ENCODE results near the gene UBE2R2. TPM values are rescaled to one million over a fixed set of nuclear protein-coding genes. Genes with fewer than 3 reads are reported as not detected.

The UBE2R2 gene
- total RNA-seq, 1 experiment from 2014 or later, result 52.1 TPM

DNA sequence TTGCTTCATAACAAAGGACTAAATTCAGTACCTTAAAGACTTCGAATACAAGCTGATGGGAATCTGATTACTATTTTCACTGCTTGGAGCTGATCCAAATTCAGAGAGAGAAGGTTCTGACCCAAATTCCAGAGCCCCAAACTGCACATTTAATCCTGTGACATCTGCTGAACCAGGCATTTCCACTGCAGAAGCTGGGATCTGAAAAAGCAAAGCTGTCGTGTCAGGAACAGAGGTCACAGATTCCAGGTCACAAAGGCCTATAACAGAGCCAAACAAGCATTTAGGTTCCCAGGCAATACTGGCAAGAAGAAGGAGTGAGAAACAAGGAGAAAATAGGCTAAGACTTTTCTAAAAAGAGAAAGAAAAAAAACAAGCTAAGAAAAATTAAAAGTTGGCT is 126.4 kb downstream of the UBE2R2 start:
- TF ChIP-seq, protein P1, sequence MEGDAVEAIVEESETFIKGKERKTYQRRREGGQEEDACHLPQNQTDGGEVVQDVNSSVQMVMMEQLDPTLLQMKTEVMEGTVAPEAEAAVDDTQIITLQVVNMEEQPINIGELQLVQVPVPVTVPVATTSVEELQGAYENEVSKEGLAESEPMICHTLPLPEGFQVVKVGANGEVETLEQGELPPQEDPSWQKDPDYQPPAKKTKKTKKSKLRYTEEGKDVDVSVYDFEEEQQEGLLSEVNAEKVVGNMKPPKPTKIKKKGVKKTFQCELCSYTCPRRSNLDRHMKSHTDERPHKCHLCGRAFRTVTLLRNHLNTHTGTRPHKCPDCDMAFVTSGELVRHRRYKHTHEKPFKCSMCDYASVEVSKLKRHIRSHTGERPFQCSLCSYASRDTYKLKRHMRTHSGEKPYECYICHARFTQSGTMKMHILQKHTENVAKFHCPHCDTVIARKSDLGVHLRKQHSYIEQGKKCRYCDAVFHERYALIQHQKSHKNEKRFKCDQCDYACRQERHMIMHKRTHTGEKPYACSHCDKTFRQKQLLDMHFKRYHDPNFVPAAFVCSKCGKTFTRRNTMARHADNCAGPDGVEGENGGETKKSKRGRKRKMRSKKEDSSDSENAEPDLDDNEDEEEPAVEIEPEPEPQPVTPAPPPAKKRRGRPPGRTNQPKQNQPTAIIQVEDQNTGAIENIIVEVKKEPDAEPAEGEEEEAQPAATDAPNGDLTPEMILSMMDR (conservative IDR thresholded peaks at IDR 0.05), result no peak
- Histone ChIP-seq H3K18ac (ENCODE audit: insufficient read length, low read depth, low read length) (no peak overlapping the region), H2BK5ac (ENCODE audit: insufficient read length, low read length) (no peak overlapping the region), H2BK120ac (ENCODE audit: low read depth, low read length, poor library complexity, severe bottlenecking) (no peak overlapping the region), H4K8ac (replicated peaks; ENCODE audit: insufficient read length, low read depth, low read length) (no peak overlapping the region), H4K20me1 (ENCODE audit: control insufficient read depth, insufficient read depth, insufficient read length) (no peaks in the 10 kb centered on the region), H3K27me3 (ENCODE audit: insufficient read depth, low read length) (no peaks in the 10 kb centered on the region), H3K4me2 (ENCODE audit: insufficient read depth, insufficient read length, low read length) (no peak overlapping the region), H3K23me2 (ENCODE audit: insufficient read length, low read depth, low read length, poor library complexity, severe bottlenecking) (no peaks in the 10 kb centered on the region), H3K4ac (ENCODE audit: low read depth, low read length) (no peak overlapping the region), H2BK15ac (ENCODE audit: low read depth, low read length) (no peak overlapping the region), H3K23ac (ENCODE audit: insufficient read length, low read depth, low read length) (no peak overlapping the region), H3K9ac (ENCODE audit: extremely low read depth, insufficient read length, low read length) (no peak overlapping the region), H2BK12ac (ENCODE audit: insufficient read length, low read depth, low read length) (no peak overlapping the region), H4K5ac (ENCODE audit: insufficient read length, low read depth, low read length) (no peak overlapping the region), H3K4me1 (ENCODE audit: insufficient read depth, low read length) (no peaks in the 10 kb centered on the region), H2AFZ (ENCODE audit: low read length) (no peak overlapping the region), H3K27ac (ENCODE audit: insufficient read length, low read depth, low read length) (no peak overlapping the region), H2AK5ac (ENCODE audit: insufficient read length, low read length) (no peak overlapping the region), H3K56ac (ENCODE audit: insufficient read length, low read depth, low read length) (no peak overlapping the region), H3K9me3 (ENCODE audit: control insufficient read depth, low read depth, low read length) (no peaks in the 10 kb centered on the region), H3K79me1 (ENCODE audit: insufficient read depth, low read depth, low read length, poor library complexity, severe bottlenecking) (peaks cover 3% of the 10 kb centered on the region), H3T11ph (ENCODE audit: low read length) (no peak overlapping the region), H3K14ac (ENCODE audit: insufficient read depth, low read length) (no peak overlapping the region), H3K79me2 (ENCODE audit: insufficient read depth, low read length) (no peaks in the 10 kb centered on the region), H2BK20ac (ENCODE audit: low read depth, low read length, poor library complexity, severe bottlenecking) (no peak overlapping the region), H4K91ac (ENCODE audit: insufficient read length, low read depth, low read length) (no peak overlapping the region)
- no CpG with 5 or more reads among the region's 2 CpGs for WGBS (ENCODE audit: extremely low coverage, insufficient read length, low lambda C conversion rate)
- Mint-ChIP-seq H3K9me3 (no peaks in the 10 kb centered on the region), H3K4me1 (no peaks in the 10 kb centered on the region; a peak in 1 of 4 replicates), H3K4me3 (no peak overlapping the region), H3K27ac (peak overlapping the region in 2 of 3 experiments; percentile 24 to 71; a peak in 2 of 7 replicates), H3K36me3 (ENCODE audit: insufficient read depth in 1 of 3, low read depth in 3 of 3) (peaks cover 49 to 89% (median 75%) of the 10 kb centered on the region in 3 experiments), H3K27me3 (ENCODE audit: low read depth) (no peaks in the 10 kb centered on the region)
- no peak for DNase-seq
